HuH-7 (cell line): ENCODE measurements around the gene CLK4.

Source experiments
- DNase-seq: peaks from one replicate; pipeline ENCODE4 v3.0.0; 2011; ENCODE audit warnings: low spot score

Gene CLK4

DNA sequence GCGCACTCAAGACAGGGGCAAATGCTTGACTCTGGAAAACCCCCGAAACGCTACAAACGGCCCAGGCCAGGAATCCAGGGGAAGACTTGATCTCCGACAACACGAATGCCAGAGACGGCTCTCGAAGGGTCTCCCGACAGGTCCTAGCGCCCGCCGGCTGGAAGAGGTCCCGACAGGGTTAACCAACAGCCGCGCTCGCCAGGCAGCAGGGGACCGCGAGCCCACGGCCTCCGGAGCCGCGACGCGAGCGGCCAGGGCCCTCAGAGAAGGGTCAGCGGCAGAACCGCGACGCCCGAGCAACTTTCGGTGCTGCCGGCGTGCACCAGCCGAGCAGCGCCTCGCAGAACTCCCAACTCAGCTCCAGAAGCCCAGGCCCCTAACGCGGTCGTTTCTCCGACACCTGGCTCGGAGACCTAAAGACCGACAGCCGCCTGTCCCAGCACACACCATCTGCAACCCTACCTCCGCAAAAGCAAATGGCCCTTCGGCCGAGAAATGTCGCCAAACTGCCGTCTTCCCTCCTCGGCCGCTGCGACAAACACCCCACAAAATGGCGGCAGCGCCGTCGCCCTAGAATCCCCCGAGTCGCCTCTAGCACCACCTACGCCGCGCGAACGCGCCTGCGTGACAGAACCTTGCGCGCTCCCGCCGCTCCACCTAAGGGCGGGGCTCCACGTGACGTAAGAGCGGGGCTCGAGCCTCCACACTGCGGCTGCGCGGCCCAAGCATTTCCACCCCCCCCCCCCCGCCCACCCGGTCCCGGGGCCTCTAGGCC lies at the start of gene CLK4:
CLK4 (minus strand) TSS at position 567 of the 775 bp plus-strand sequence. CDS start 3,634 bp downstream, outside the sequence.
- peak; percentile 91 for DNase-seq

GRCh38 chr5:178675922-178676321 lies 49.1 kb upstream of the CLK4 start:
- no peak for DNase-seq

DNA sequence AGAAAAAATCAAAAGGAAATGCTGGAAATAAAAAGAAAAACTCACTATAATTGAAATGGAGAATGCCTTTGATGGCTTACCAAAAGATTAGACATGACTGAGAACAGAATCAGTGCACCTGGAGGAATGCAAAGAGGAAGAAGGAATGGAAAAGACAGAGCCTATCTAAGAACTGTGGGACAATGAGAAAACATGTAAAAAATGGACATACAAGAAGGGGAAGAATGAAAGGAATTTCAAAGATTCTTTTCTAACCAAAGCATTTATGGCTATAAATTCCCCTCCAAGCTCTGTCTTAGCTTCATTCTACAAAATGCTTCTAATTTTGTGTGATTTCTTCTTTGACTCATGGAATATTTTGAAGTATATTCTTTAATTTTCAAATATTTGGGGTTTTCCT lies 47.5 kb upstream of the CLK4 start:
- DNase-seq: no peak

DNA sequence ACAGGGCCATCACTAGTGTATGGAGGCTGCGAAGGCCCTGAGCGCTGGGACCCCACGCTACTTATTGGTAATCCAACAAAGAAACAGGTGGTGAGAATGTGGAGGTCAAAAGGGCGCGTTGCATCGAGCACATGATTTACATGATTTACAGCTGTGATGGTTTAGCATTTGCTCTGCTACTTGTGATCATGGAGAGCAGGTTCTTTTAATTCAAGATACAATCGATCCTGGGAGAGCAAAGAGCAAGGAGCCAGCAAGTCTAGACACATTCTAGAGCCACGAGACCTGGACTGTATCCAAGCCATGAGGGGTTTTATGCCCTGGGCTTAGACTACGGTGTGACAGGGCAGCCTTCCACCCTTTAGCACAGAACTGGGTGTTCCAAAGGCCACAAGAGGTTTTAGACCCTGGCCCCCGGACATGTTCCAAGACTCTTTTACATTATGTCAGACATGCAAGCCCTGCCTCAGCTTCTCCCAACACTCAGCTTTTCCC lies 47.0 kb upstream of the CLK4 start:
- DNase-seq: no peak

DNA sequence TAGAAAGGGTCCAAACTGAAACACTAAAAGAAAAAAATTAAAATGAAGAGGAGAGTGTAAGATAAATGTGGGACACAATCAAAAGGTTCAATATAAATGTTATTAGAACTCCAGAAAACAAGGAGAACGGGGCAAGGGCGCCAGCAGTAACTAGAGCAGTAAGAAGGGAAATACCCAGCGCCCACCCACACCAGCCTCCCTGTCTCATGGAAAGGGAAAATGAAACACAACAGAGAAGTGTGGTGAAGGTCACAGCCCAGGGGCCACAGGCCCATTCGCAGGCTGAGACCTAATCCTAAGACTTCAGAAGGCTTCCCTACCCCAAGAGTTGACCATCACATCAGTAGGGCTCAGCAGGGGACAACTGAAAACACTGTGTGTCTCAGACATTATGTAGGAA lies 45.8 kb upstream of the CLK4 start:
- no peak for DNase-seq

- DNase-seq: no peak
Observed at GRCh38 chr5:178671602-178672144, 44.8 kb upstream of the CLK4 start.

- no peak for DNase-seq
Observed at GRCh38 chr5:178670351-178670885, 43.6 kb upstream of the CLK4 start.

DNA sequence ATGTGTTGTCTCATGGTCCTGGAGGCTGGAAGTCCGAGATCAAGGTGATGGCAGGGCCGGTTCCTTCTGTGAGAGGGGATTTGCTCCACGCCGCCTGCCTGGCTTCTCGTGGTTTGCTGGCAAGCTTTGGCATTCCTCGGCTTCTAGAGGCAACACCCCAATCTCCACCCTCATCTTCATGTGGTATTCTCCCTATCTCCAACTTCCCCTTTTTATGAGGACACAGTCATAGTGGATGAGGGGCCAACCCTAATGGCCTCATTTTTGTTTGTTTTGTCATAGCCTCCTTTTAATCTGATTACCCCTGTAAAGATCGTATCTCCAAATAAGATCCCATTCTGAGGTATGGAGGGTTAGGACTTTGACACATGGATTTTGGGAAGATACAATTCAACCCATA lies 41.7 kb upstream of the CLK4 start:
- no peak for DNase-seq

DNA sequence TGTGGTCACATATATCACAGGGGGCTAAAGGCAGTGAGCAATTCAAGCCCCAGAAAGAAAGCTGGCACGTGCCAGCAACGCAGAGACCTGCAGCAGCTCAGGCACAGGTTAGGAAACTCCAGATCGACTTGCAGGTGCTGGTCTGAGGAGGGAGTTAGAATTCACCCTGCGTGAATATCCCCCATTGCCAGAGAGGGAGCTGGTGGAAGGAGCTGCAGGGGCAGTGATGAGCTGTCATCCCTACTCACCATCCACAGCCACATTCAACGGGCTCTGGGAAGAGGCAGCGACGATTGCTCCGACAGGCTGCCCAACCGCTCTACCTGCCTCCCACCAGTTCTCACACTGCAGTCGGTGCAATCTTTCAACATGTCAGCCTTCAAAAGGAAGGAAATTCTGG lies 40.8 kb upstream of the CLK4 start:
- DNase-seq: no peak

DNA sequence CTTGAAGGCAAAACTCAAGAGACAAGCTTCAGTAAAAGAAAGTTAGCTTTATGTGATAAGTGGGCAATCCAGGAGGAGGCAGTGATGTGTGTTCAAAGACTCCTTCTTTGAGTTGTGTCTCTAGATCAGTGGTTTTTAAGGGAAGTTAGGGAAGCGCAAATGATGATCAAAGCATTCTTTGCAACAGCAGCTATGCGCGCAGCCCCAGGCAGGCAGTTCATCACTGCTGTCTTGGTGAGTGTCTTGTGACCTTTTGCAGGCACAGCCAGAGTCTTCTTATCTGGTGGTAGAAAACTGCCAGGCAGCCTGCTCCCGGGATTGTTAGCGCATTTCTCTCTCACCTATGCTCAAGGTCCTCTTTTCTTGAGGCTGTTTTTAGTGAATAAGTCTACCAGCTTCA lies 40.3 kb upstream of the CLK4 start:
- DNase-seq: no peak

DNA sequence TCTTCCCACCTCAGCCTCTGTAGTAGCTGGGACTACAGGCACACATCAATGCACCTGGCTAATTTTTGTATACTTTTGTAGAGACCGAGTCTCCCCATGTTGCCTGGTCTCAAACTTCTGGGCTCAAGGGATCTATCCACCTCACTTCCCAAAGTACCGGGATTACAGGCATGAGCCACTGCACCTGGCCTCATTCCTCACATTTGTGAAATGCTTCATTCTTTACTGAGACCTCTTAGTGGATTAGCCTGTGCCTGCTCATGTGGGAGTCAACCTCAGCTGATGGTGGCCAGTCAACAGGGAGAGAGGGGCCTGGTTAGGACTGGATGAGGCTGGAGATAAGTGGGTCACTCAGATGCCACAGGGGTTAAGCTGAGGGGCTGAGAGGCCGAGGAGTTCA lies 37.3 kb upstream of the CLK4 start:
- DNase-seq: no peak

GRCh38 chr5:178662541-178662860 lies 35.7 kb upstream of the CLK4 start:
- DNase-seq: no peak

DNA sequence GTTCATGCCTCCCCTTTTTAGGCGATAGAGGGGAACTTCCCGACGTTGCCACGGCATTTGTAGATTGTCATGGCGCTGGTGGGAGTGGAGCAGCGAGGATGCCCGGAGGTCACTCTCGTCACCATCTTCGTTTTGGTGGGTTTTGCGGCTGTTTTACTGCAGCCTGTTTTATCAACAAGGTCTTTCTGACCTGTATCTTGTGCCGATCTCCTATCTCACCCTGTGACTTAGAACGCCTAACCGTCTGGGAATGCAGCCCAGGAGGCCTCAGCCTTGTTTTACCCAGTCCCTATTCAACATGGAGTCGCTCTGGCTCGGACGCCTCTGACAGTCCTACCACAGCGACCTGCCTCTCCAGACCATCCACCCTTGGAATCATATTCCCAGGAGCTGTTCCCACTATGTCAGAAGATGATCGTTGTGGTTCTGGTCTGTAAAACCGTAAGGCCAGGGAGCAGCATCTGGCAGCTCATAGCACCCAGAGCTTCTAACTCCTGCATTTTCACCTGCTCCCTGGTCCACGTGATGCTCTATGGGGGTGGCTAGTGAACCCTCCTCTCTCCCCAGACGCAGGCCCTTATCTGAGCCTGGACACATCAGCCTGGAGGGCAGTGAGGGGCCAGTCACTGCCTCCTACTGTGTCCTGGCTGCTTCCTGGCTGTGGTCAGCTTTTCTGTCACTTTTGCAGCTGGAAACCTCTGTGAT lies 35.1 kb upstream of the CLK4 start:
- no peak for DNase-seq

GRCh38 chr5:178651046-178651810 lies 24.4 kb upstream of the CLK4 start:
- DNase-seq: no peak

DNA sequence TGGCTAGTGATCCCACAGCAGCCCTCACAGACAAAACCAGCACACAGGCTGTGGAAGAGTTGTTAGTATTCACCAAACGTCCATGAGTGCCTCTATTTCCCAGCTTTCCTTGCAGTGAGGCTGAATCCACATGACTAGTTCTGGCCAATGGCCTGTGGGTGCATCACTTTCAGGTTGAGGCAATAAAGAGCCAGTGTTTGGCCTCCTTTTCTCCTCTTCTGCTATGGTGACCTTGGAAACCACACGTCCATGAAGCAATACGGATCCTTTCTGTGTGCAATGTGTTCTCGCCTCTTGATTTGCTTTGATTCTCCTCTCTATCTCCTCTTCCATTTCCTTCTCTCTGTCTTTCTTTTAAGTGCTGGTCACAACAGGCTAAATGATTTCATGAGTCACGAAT lies 23.4 kb upstream of the CLK4 start:
- no peak for DNase-seq

- no peak for DNase-seq
Observed at GRCh38 chr5:178649580-178649979, 22.7 kb upstream of the CLK4 start.

- DNase-seq: no peak
Observed at GRCh38 chr5:178644826-178645545, 18.1 kb upstream of the CLK4 start.

GRCh38 chr5:178642351-178642909 lies 15.6 kb upstream of the CLK4 start:
- DNase-seq: no peak

DNA sequence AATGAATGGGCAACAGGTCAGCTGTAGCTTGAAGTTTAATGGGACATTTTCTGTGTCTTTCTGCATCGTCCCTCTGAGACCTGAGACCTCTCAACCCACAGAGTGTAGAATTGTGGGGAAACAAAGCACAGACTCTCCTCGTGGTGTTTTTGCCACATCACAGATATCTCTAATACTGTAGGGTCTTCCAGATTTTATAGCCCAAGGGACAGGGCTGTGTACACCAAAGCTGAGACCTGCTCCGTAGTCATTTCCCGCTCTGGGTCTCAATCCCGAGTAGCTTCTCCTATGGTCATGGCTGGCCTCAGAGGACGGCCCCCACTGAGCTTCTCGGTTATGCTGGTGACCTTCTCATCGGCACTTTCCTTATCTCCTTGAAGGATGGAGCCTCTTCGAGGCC lies 14.9 kb upstream of the CLK4 start:
- no peak for DNase-seq

DNA sequence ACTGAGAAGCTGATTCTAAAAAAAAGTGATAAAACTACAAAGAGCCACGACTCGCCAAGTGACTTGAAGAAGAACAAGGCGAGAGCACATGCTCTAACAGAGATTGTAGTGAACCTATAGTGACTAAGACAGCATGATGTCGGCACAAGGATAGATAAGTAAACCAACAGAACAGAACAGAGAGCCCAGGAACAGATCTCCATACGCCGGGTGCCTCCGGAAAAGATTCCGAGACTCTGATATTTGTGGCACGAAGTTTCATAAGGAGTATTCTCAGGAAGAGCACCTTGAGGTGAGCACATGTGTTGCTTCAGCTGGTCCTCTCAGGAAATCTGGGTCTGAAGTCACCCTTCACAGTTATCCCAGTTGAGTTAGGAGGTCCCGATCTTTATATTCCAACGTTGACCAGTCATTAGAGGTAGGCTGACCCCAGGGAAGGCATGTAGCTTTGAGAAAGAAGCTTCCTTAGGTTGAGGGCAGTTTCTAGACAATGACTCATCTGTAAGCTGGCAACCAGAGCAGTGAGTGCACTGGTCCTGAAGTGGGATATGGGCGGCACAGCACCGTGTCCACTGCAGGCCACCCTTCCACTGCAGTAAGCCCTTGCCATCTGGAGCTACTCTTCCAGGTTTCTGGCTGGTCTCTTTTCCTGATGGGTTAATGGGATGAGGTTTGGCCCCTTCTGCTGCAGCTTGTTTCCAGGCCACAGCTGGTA lies 13.6 kb upstream of the CLK4 start:
- no peak for DNase-seq
